HEK293 (cell line): ENCODE results near the gene RNF166.

ENCODE experiments used
- HIC1 ChIP-seq: fragments of 450-650 bp; formaldehyde crosslinking; IDR thresholded peaks from 2 replicates; pipeline ENCODE4 v1.5.1; 2016; ENCODE audit warnings: missing biosample characterization, missing genetic modification characterization
- PRDM10 ChIP-seq: fragments of 450-650 bp; formaldehyde crosslinking; IDR thresholded peaks from 2 replicates; pipeline ENCODE4 v1.5.1; 2016; ENCODE audit warnings: missing biosample characterization, missing genetic modification characterization
- REPIN1 ChIP-seq: fragments of 450-650 bp; formaldehyde crosslinking; IDR thresholded peaks from 2 replicates; pipeline ENCODE4 v1.5.1; 2017; ENCODE audit warnings: missing biosample characterization, missing genetic modification characterization, low read depth
- SP2 ChIP-seq: fragments of 450-650 bp; formaldehyde crosslinking; IDR thresholded peaks from 2 replicates; pipeline ENCODE4 v1.5.1; 2016; ENCODE audit warnings: missing biosample characterization, missing genetic modification characterization
- TSHZ1 ChIP-seq: fragments of 450-650 bp; formaldehyde crosslinking; IDR thresholded peaks from 2 replicates; pipeline ENCODE4 v1.5.1; 2016; ENCODE audit warnings: missing biosample characterization, missing genetic modification characterization, borderline replicate concordance
- ZBTB17 ChIP-seq: fragments of 450-650 bp; formaldehyde crosslinking; IDR thresholded peaks from 2 replicates; pipeline ENCODE4 v1.5.1; 2016; ENCODE audit warnings: missing biosample characterization, missing genetic modification characterization
- ZBTB20 ChIP-seq: fragments of 450-650 bp; formaldehyde crosslinking; IDR thresholded peaks from 2 replicates; pipeline ENCODE4 v1.5.1; 2016; ENCODE audit warnings: missing biosample characterization, missing genetic modification characterization
- ZNF10 ChIP-seq: fragments of 450-650 bp; formaldehyde crosslinking; IDR thresholded peaks from 2 replicates; pipeline ENCODE4 v1.5.1; 2017; ENCODE audit warnings: missing biosample characterization, missing genetic modification characterization
- ZNF133 ChIP-seq: fragments of 450-650 bp; formaldehyde crosslinking; IDR thresholded peaks from 2 replicates; pipeline ENCODE4 v1.5.1; 2016; ENCODE audit warnings: missing biosample characterization, missing genetic modification characterization
- ZNF2 ChIP-seq: fragments of 450-650 bp; formaldehyde crosslinking; IDR thresholded peaks from 2 replicates; pipeline ENCODE4 v1.5.1; 2016; ENCODE audit warnings: missing biosample characterization, missing genetic modification characterization
- ZNF350 ChIP-seq: fragments of 450-650 bp; formaldehyde crosslinking; IDR thresholded peaks from 2 replicates; pipeline ENCODE4 v1.5.0; 2017; ENCODE audit warnings: missing biosample characterization, mild to moderate bottlenecking, missing genetic modification characterization
- ZNF391 ChIP-seq: fragments of 450-650 bp; formaldehyde crosslinking; IDR thresholded peaks from 2 replicates; pipeline ENCODE4 v1.5.1; 2016; ENCODE audit warnings: low read depth, missing biosample characterization, missing genetic modification characterization, borderline replicate concordance
- ZNF416 ChIP-seq: fragments of 450-650 bp; formaldehyde crosslinking; IDR thresholded peaks from 2 replicates; pipeline ENCODE4 v1.5.1; 2016; ENCODE audit warnings: missing biosample characterization, missing genetic modification characterization
- ZNF660 ChIP-seq: fragments of 450-650 bp; IDR thresholded peaks from 2 replicates; pipeline ENCODE4 v1.5.1; 2018; ENCODE audit warnings: missing biosample characterization, mild to moderate bottlenecking, missing genetic modification characterization
- ZNF768 ChIP-seq: fragments of 450-650 bp; formaldehyde crosslinking; IDR thresholded peaks from 2 replicates; pipeline ENCODE4 v1.5.1; 2018; ENCODE audit warnings: missing biosample characterization, mild to moderate bottlenecking, missing genetic modification characterization
- TF ChIP-seq, protein P1 (sequence below): fragments of 450-650 bp; formaldehyde crosslinking; IDR thresholded peaks from 2 replicates; pipeline ENCODE4 v1.5.1; 2016; ENCODE audit warnings: missing biosample characterization, missing genetic modification characterization
- TF ChIP-seq, protein P2 (sequence below): fragments of 450-650 bp; IDR thresholded peaks from 2 replicates; pipeline ENCODE4 v1.5.1; 2018; ENCODE audit warnings: missing biosample characterization, mild to moderate bottlenecking, missing genetic modification characterization
- TF ChIP-seq, protein P3 (sequence below): fragments of 450-650 bp; formaldehyde crosslinking; IDR thresholded peaks from 2 replicates; pipeline ENCODE4 v1.5.1; 2016; ENCODE audit warnings: missing biosample characterization, missing genetic modification characterization

Gene RNF166

DNA sequence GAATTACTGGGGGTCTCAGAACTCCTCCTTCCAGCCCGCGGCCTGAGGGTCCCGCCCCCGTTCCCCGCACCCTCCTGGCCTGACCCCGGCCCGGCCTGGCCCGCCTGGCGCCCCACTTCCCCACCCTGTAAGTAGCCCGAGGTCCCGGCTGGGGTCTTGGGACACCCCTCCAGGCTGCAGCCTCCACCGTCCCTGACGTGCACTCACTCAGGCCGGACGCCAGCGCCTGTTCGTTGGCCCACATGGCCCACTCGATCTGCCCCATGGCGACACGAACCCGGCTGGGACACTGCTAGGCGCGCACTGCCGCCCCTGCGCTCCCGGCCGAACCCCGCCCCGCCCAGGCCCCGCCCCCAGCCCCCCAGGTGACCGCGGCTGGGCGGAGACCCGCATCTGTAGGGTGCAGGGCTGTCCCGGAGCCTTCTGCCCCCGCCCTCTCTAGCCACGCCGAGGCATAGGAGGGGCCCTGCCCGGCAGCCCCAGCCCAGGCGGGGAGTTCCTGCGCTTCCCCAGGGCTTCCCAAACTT is 55.4 kb downstream of the RNF166 start, which contains the start of gene CYBA (continued):
- TF ChIP-seq PRDM10 (tag by site-specific recombination) (no peak), ZNF391 (no peak), SP2 (tag by site-specific recombination) (peak; percentile 42), ZNF133 (tag by site-specific recombination) (no peak), ZNF660 (tag by site-specific recombination) (no peak), REPIN1 (no peak), TSHZ1 (tag by site-specific recombination) (no peak), ZNF10 (tag by site-specific recombination) (no peak), ZBTB20 (no peak), ZNF768 (tag by site-specific recombination) (no peak), ZNF350 (tag by site-specific recombination) (no peak), HIC1 (tag by site-specific recombination) (no peak), ZBTB17 (no peak), ZNF416 (no peak), ZNF2 (tag by site-specific recombination) (no peak)
- TF ChIP-seq, protein P1, sequence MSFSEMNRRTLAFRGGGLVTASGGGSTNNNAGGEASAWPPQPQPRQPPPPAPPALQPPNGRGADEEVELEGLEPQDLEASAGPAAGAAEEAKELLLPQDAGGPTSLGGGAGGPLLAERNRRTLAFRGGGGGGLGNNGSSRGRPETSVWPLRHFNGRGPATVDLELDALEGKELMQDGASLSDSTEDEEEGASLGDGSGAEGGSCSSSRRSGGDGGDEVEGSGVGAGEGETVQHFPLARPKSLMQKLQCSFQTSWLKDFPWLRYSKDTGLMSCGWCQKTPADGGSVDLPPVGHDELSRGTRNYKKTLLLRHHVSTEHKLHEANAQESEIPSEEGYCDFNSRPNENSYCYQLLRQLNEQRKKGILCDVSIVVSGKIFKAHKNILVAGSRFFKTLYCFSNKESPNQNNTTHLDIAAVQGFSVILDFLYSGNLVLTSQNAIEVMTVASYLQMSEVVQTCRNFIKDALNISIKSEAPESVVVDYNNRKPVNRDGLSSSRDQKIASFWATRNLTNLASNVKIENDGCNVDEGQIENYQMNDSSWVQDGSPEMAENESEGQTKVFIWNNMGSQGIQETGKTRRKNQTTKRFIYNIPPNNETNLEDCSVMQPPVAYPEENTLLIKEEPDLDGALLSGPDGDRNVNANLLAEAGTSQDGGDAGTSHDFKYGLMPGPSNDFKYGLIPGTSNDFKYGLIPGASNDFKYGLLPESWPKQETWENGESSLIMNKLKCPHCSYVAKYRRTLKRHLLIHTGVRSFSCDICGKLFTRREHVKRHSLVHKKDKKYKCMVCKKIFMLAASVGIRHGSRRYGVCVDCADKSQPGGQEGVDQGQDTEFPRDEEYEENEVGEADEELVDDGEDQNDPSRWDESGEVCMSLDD (tag by site-specific recombination): no peak; the same call in 1 of the 2 replicates
- TF ChIP-seq, protein P2, sequence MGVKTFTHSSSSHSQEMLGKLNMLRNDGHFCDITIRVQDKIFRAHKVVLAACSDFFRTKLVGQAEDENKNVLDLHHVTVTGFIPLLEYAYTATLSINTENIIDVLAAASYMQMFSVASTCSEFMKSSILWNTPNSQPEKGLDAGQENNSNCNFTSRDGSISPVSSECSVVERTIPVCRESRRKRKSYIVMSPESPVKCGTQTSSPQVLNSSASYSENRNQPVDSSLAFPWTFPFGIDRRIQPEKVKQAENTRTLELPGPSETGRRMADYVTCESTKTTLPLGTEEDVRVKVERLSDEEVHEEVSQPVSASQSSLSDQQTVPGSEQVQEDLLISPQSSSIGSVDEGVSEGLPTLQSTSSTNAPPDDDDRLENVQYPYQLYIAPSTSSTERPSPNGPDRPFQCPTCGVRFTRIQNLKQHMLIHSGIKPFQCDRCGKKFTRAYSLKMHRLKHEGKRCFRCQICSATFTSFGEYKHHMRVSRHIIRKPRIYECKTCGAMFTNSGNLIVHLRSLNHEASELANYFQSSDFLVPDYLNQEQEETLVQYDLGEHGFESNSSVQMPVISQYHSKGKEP (tag by site-specific recombination): no peak
- TF ChIP-seq, protein P3, sequence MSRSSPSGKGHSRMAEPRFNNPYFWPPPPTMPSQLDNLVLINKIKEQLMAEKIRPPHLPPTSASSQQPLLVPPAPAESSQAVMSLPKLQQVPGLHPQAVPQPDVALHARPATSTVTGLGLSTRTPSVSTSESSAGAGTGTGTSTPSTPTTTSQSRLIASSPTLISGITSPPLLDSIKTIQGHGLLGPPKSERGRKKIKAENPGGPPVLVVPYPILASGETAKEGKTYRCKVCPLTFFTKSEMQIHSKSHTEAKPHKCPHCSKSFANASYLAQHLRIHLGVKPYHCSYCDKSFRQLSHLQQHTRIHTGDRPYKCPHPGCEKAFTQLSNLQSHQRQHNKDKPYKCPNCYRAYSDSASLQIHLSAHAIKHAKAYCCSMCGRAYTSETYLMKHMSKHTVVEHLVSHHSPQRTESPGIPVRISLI (tag by site-specific recombination): no peak
